Endothelial cell of umbilical vein (primary cell): ENCODE measurements around the gene XRCC1. TPM values are rescaled to one million over a fixed set of nuclear protein-coding genes. Genes with fewer than 3 reads are reported as not detected.

Experiments
- BruUV-seq: library from RNA; stranded (reverse); fragments of 400-500 nt; replicated peaks from 2 replicates; lab custom pipeline; 2021; lab: Mats Ljungman, UMichigan
- CTCF ChIA-PET: fragments of 300-600, 350-600 bp; sonication (Branson Sonifier 250); formaldehyde crosslinking; loops from one replicate; lab custom pipeline; 2021; ENCODE audit warnings: antibody characterized with exemption, inconsistent platforms; lab: Charles Lee
- POLR2A ChIA-PET: fragments of 300-600, 350-600 bp; sonication (Branson Sonifier 250); formaldehyde crosslinking; loops from one replicate; lab custom pipeline; 2021; ENCODE audit warnings: antibody characterized with exemption, inconsistent platforms; lab: Charles Lee
- DNase-seq: peaks from one replicate; pipeline ENCODE4 v3.0.0-alpha.2; 2011; ENCODE audit warnings: low read depth, low spot score
- FAIRE-seq: peaks from 2 replicates; lab custom pipeline; 2011; peaks lifted over from hg19 to GRCh38; lab: Jason Lieb, UNC
- H2AFZ ChIP-seq: 2 replicates; pipeline ENCODE4 v1.6.0; 2012; ENCODE audit warnings: low read depth, low read length, control low read depth, inconsistent platforms
- H3K27ac ChIP-seq: 2 replicates; pipeline ENCODE4 v1.5.1; 2011; ENCODE audit warnings: low read depth, mild to moderate bottlenecking, control low read depth, low read length, moderate library complexity; ENCODE audit not compliant: insufficient read depth
- H3K27me3 ChIP-seq, 2 experiments: 2 replicates each; pipeline versions ENCODE4 v1.6.0 to v1.6.1; 2011; ENCODE audit warnings: low read length in 2 of 2, mixed read lengths in 1 of 2; ENCODE audit not compliant: control insufficient read depth in 2 of 2, insufficient read depth in 2 of 2
- H3K36me3 ChIP-seq, 2 experiments: 2 replicates in 1 of 2; 3 replicates in 1 of 2; pipeline ENCODE4 v1.5.1; 2011; ENCODE audit warnings: low read length in 2 of 2, mild to moderate bottlenecking in 1 of 2, moderate library complexity in 1 of 2; ENCODE audit not compliant: control insufficient read depth in 2 of 2, insufficient read depth in 2 of 2; ENCODE audit errors: extremely low read depth in 1 of 2
- H3K4me1 ChIP-seq: 3 replicates; pipeline ENCODE4 v1.5.1; 2011; ENCODE audit warnings: mild to moderate bottlenecking, low read length; ENCODE audit not compliant: control insufficient read depth, insufficient read depth; ENCODE audit errors: extremely low read depth
- H3K4me2 ChIP-seq: 2 replicates; pipeline ENCODE4 v1.6.1; 2011; ENCODE audit warnings: low read length, control low read depth, mixed read lengths; ENCODE audit not compliant: insufficient read depth
- H3K4me3 ChIP-seq, 3 experiments: fragments of 200-600 bp in 1 of 3; sonication (generic), shearing (Covaris generic) in 1 of 3; replicated peaks in 1 of 3; 2 replicates each; pipeline ENCODE4 v1.5.1; 2011 to 2016; ENCODE audit warnings: control low read depth in 3 of 3, low read length in 3 of 3, mild to moderate bottlenecking in 2 of 3, inconsistent platforms in 1 of 3, low read depth in 1 of 3, moderate library complexity in 1 of 3; ENCODE audit not compliant: insufficient read depth in 1 of 3
- H3K79me2 ChIP-seq: 2 replicates; pipeline ENCODE4 v1.6.0; 2012; ENCODE audit warnings: low read length, inconsistent platforms; ENCODE audit not compliant: control insufficient read depth, insufficient read depth
- H3K9ac ChIP-seq: replicated peaks from 2 replicates; pipeline ENCODE3; 2011; ENCODE audit warnings: low read length, control low read depth; ENCODE audit not compliant: insufficient read depth; ENCODE audit errors: extremely low read depth
- H3K9me1 ChIP-seq: replicated peaks from 3 replicates; pipeline ENCODE4 v1.6.0; 2011; ENCODE audit warnings: mild to moderate bottlenecking, low read length; ENCODE audit not compliant: control insufficient read depth, insufficient read depth; ENCODE audit errors: extremely low read depth
- H3K9me3 ChIP-seq: replicated peaks from 2 replicates; pipeline ENCODE4 v1.5.1; 2012; ENCODE audit warnings: low read length, inconsistent platforms; ENCODE audit not compliant: control insufficient read depth, insufficient read depth
- H4K20me1 ChIP-seq: replicated peaks from 2 replicates; pipeline ENCODE3; 2011; ENCODE audit warnings: mild to moderate bottlenecking, low read length; ENCODE audit not compliant: control insufficient read depth, insufficient read depth; ENCODE audit errors: extremely low read depth
- CTCF ChIP-seq, 2 donors: IDR thresholded peaks; 1 replicate in 1 of 2; 2 replicates in 1 of 2; pipeline ENCODE4 v1.5.1; 2011; ENCODE audit warnings: low read length in 2 of 2, mild to moderate bottlenecking in 2 of 2, moderate library complexity in 2 of 2, control low read depth in 1 of 2, inconsistent platforms in 1 of 2, low read depth in 1 of 2; ENCODE audit not compliant: insufficient read depth in 1 of 2; ENCODE audit errors: extremely low read depth in 1 of 2
- EZH2 ChIP-seq: IDR thresholded peaks from 2 replicates; pipeline ENCODE4 v1.6.1; 2012; ENCODE audit warnings: borderline replicate concordance, low read depth, mild to moderate bottlenecking, moderate library complexity, low read length, inconsistent platforms; ENCODE audit not compliant: severe bottlenecking
- FOS ChIP-seq: IDR thresholded peaks from 2 replicates; pipeline ENCODE4 v1.6.1; 2011; ENCODE audit warnings: mild to moderate bottlenecking, low read length, moderate library complexity, borderline replicate concordance; ENCODE audit not compliant: insufficient read depth
- GATA2 ChIP-seq: IDR thresholded peaks from 2 replicates; pipeline ENCODE4 v1.7.0; 2011; ENCODE audit warnings: low read depth, mild to moderate bottlenecking, moderate library complexity, mixed read lengths, low read length; ENCODE audit not compliant: insufficient read length, insufficient read depth
- JUN ChIP-seq: IDR thresholded peaks from 2 replicates; pipeline ENCODE4 v1.6.1; 2011; ENCODE audit warnings: borderline replicate concordance, low read depth; ENCODE audit not compliant: insufficient read length, insufficient read depth
- MAX ChIP-seq: IDR thresholded peaks from 2 replicates; pipeline ENCODE4 v1.6.1; 2011; ENCODE audit not compliant: insufficient read depth, insufficient read length
- MYC ChIP-seq: IDR thresholded peaks from one replicate; pipeline ENCODE4 v1.6.1; 2011; ENCODE audit warnings: mild to moderate bottlenecking, low read depth, low read length
- POLR2A ChIP-seq: IDR thresholded peaks from 2 replicates; pipeline ENCODE4 v1.6.1; 2012; ENCODE audit warnings: low read depth, mild to moderate bottlenecking, control low read depth, low read length
- POLR2AphosphoS5 ChIP-seq: IDR thresholded peaks from 2 replicates; pipeline ENCODE4 v1.6.1; 2012; ENCODE audit warnings: low read depth, mild to moderate bottlenecking, control low read depth, low read length, moderate library complexity; ENCODE audit not compliant: insufficient read depth
- dilution Hi-C: fragments of 300-500 bp; cut with MboI; formaldehyde crosslinking; loops from one replicate; pipeline ENCODE4 v1.15.0; 2019; ENCODE audit warnings: low sequenced_read_pairs; ENCODE audit not compliant: extremely low pct_ligation_motif_present
- intact Hi-C: fragments of 100-400 bp; cut with micrococcal nuclease; formaldehyde crosslinking; loops from one replicate; pipeline ENCODE4 v1.10.0; 2022
- polyA plus RNA-seq, 4 experiments: library from polyadenylated mRNA; depleted of rRNA in 3 of 4; stranded (reverse) in 3 of 4; unstranded in 1 of 4; fragments of >200 nt; gene quantifications; 2 replicates each; pipeline versions ENCODE4 v1.2.1 to v1.2.3, GENCODE V29; 2011 to 2012; ENCODE audit warnings: missing spikeins in 1 of 4
- total RNA-seq: library from RNA; stranded (reverse); gene quantifications from 2 replicates; pipeline ENCODE4 v1.2.3, GENCODE V29; 2021

Gene XRCC1
- total and polyA plus RNA-seq, 2 donors (not counting 3 experiments of a cell fraction or from before 2014, with no cell fraction given), result 29.5 to 39.3 TPM

- TF ChIP-seq GATA2 (no peak), JUN (no peak), MYC (no peak), EZH2 (no peak), POLR2AphosphoS5 (no peak), CTCF (IDR thresholded peaks at IDR 0.05; ENCODE audit: extremely low read depth in 1 of 2, insufficient read depth in 1 of 2, low read depth in 1 of 2, low read length in 2 of 2) (no peak), POLR2A (no peak), MAX (no peak), FOS (no peak)
- Histone ChIP-seq H3K79me2 (no peaks in the 10 kb centered on the region), H3K4me3 (no peak overlapping the region), H3K36me3 (peaks cover 2 to 31% of the 10 kb centered on the region in 2 experiments), H3K4me2 (no peak overlapping the region), H3K9ac (no peak overlapping the region), H3K9me1 (no peaks in the 10 kb centered on the region), H3K27me3 (no peaks in the 10 kb centered on the region), H2AFZ (no peak overlapping the region), H3K27ac (no peak overlapping the region), H4K20me1 (no peaks in the 10 kb centered on the region), H3K9me3 (no peaks in the 10 kb centered on the region), H3K4me1 (no peaks in the 10 kb centered on the region)
- ChIA-PET CTCF (interaction anchor here (0.6 to 6.6 kb wide), 26 partner anchors 8 to 255 kb away, joined by 3 to 158 read pairs (median 6); partner anchors contain the start of genes IRGQ, PINLYP, XRCC1 and ZNF575), POLR2A (no interaction called here)
- intact Hi-C loops, result loop anchor here (2.0 kb wide), 1 partner anchor 20 kb away; no protein-coding TSS in a partner anchor
- dilution Hi-C loops, result no loop called here
- no peak for DNase-seq
- no TSS peak for BruUV-seq
- FAIRE-seq, result no peak
Measured at GRCh38 chr19:43554317-43554895, 20.9 kb downstream of the XRCC1 start.
